Cerebellar nuclear complex (tissue), 1 donor: ENCODE measurements around the gene ISLR.

Source experiments
- DNase-seq, 2 experiments: peaks; one replicate each; lab custom pipeline; 2025; lab: John Stamatoyannopoulos, UW

Gene ISLR

GRCh38 chr15:74213858-74214284 is 40.4 kb downstream of the ISLR start:
- DNase-seq: no peak

GRCh38 chr15:74214324-74215021 is 41.0 kb downstream of the ISLR start:
- DNase-seq: no peak

- DNase-seq: no peak
Observed at GRCh38 chr15:74215958-74216357, 42.4 kb downstream of the ISLR start.

GRCh38 chr15:74216949-74217348 is 43.4 kb downstream of the ISLR start:
- no peak for DNase-seq

GRCh38 chr15:74217907-74218885 is 44.7 kb downstream of the ISLR start:
- no peak for DNase-seq

GRCh38 chr15:74220475-74221248 is 47.2 kb downstream of the ISLR start:
- no peak for DNase-seq

GRCh38 chr15:74221399-74222239 is 48.1 kb downstream of the ISLR start:
- DNase-seq: no peak

- DNase-seq: no peak
Observed at GRCh38 chr15:74222240-74223119, 49.0 kb downstream of the ISLR start.

- no peak for DNase-seq
Observed at GRCh38 chr15:74225928-74226327, 52.4 kb downstream of the ISLR start.
